SK-N-SH treated with all-trans-retinoic acid at 6 μM for 48 hours (cell line): ENCODE data around the gene LRCH3.
A peak's percentile ranks its signal among the peaks of the same experiment; 100 is the strongest.

Experiments
- ATAC-seq: fragments of 200-7000 bp; cut with Tn5 transposase; 3 replicates; pipeline ENCODE4 v1.9.1; 2020; ENCODE audit warnings: mild to moderate bottlenecking, moderate library complexity
- ARNTL ChIP-seq: fragments of 450-650 bp; formaldehyde crosslinking; IDR thresholded peaks from 2 replicates; pipeline ENCODE4 v1.5.0; 2020; ENCODE audit warnings: low read depth, mild to moderate bottlenecking, moderate library complexity, borderline replicate concordance
- BACH2 ChIP-seq: fragments of 250-450 bp; sonication (Bioruptor Pico); IDR thresholded peaks from 2 replicates; pipeline ENCODE4 v1.9.0; 2021; ENCODE audit warnings: mild to moderate bottlenecking, borderline replicate concordance
- CREB5 ChIP-seq: fragments of 250-450 bp; sonication (Bioruptor Pico); IDR thresholded peaks from 2 replicates; pipeline ENCODE4 v1.5.1; 2020; ENCODE audit warnings: low read depth, mild to moderate bottlenecking, moderate library complexity
- ESRRG ChIP-seq: fragments of 250-450 bp; sonication (Bioruptor Pico); IDR thresholded peaks from 2 replicates; pipeline ENCODE4 v1.6.1; 2021; ENCODE audit warnings: mild to moderate bottlenecking
- GLIS3 ChIP-seq: fragments of 250-450 bp; sonication (Bioruptor Pico); IDR thresholded peaks from 2 replicates; pipeline ENCODE4 v1.5.0; 2020; ENCODE audit warnings: mild to moderate bottlenecking, moderate library complexity
- ISL1 ChIP-seq: fragments of 250-450 bp; sonication (Bioruptor Pico); IDR thresholded peaks from 2 replicates; pipeline ENCODE4 v2.1.2; 2022; ENCODE audit warnings: mild to moderate bottlenecking, moderate library complexity
- OSR1 ChIP-seq: fragments of 250-450 bp; sonication (Bioruptor Pico); IDR thresholded peaks from 2 replicates; pipeline ENCODE4 v1.8.0; 2022; ENCODE audit warnings: moderate library complexity, mild to moderate bottlenecking, inconsistent platforms
- PPARA ChIP-seq: fragments of 250-450 bp; sonication (Bioruptor Pico); IDR thresholded peaks from 2 replicates; pipeline ENCODE4 v1.5.0; 2020; ENCODE audit warnings: mild to moderate bottlenecking, borderline replicate concordance
- RARB ChIP-seq: fragments of 250-450 bp; sonication (Bioruptor Pico); IDR thresholded peaks from 2 replicates; pipeline ENCODE4 v1.8.0; 2021; ENCODE audit warnings: mild to moderate bottlenecking, moderate library complexity
- SNAI2 ChIP-seq: fragments of 250-450 bp; sonication (Bioruptor Pico); IDR thresholded peaks from 2 replicates; pipeline ENCODE4 v1.5.0; 2020; ENCODE audit warnings: mild to moderate bottlenecking, moderate library complexity
- TSHZ2 ChIP-seq: fragments of 250-450 bp; sonication (Bioruptor Pico); IDR thresholded peaks from 2 replicates; pipeline ENCODE4 v1.5.0; 2020; ENCODE audit warnings: mild to moderate bottlenecking, moderate library complexity
- ZNF565 ChIP-seq: fragments of 450-650 bp; formaldehyde crosslinking; conservative IDR thresholded peaks from 2 replicates; pipeline ENCODE4 v1.5.0; 2020; ENCODE audit warnings: low read depth, mild to moderate bottlenecking, moderate library complexity
- ZNF70 ChIP-seq: fragments of 450-650 bp; formaldehyde crosslinking; IDR thresholded peaks from 2 replicates; pipeline ENCODE4 v1.5.0; 2020; ENCODE audit warnings: mild to moderate bottlenecking, moderate library complexity
- ZNF8 ChIP-seq: fragments of 450-650 bp; formaldehyde crosslinking; IDR thresholded peaks from 2 replicates; pipeline ENCODE4 v1.5.0; 2020; ENCODE audit warnings: mild to moderate bottlenecking, moderate library complexity
- TF ChIP-seq, protein P1 (sequence below): fragments of 250-450 bp; sonication (Bioruptor Pico); IDR thresholded peaks from 2 replicates; pipeline ENCODE4 v1.8.0; 2020; ENCODE audit warnings: mild to moderate bottlenecking, moderate library complexity, borderline replicate concordance
- TF ChIP-seq, protein P2 (sequence below): fragments of 250-450 bp; sonication (Bioruptor Pico); IDR thresholded peaks from 2 replicates; pipeline ENCODE4 v1.5.1; 2021; ENCODE audit warnings: mild to moderate bottlenecking, moderate library complexity

Gene LRCH3

GRCh38 chr3:197795200-197795599 lies 4.1 kb downstream of the LRCH3 start:
- TF ChIP-seq OSR1 (no peak), ZNF565 (no peak)
- TF ChIP-seq, protein P1, sequence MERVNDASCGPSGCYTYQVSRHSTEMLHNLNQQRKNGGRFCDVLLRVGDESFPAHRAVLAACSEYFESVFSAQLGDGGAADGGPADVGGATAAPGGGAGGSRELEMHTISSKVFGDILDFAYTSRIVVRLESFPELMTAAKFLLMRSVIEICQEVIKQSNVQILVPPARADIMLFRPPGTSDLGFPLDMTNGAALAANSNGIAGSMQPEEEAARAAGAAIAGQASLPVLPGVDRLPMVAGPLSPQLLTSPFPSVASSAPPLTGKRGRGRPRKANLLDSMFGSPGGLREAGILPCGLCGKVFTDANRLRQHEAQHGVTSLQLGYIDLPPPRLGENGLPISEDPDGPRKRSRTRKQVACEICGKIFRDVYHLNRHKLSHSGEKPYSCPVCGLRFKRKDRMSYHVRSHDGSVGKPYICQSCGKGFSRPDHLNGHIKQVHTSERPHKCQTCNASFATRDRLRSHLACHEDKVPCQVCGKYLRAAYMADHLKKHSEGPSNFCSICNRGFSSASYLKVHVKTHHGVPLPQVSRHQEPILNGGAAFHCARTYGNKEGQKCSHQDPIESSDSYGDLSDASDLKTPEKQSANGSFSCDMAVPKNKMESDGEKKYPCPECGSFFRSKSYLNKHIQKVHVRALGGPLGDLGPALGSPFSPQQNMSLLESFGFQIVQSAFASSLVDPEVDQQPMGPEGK (CRISPR knock-in tag): no peak
- no peak for ATAC-seq

- ATAC-seq: no peak
- no peak for TF ChIP-seq ZNF8
- TF ChIP-seq PPARA (CRISPR knock-in tag): no peak
- TF ChIP-seq CREB5 (CRISPR knock-in tag): no peak
- no peak for TF ChIP-seq RARB (CRISPR knock-in tag)
Observed at GRCh38 chr3:197796087-197796486, 5.0 kb downstream of the LRCH3 start.

DNA sequence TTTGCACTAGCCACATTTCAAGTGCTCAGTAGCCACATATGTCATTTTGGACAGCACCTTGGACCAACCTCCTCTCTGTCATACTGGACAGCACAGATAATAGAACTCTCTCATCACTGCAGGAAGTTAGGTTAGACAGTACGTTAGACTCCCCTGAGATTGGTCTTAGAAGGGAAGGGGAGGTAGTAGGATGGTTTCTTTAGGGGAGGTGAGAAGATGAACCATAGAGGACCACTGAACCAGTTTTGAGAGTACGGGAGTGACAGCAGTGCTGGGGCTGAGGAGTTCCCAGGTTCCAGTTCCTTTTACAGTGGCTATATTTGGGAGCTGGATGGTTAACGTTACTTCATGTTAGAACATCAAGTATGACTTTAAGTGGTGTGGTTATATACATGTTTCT lies 7.8 kb downstream of the LRCH3 start:
- peak; percentile 53 for ATAC-seq
- no peak for TF ChIP-seq BACH2 (CRISPR knock-in tag)

GRCh38 chr3:197800379-197800778 lies 9.3 kb downstream of the LRCH3 start:
- ATAC-seq: no peak
- TF ChIP-seq TSHZ2 (no peak), CREB5 (CRISPR knock-in tag) (no peak), GLIS3 (CRISPR knock-in tag) (no peak), ESRRG (CRISPR knock-in tag) (no peak), SNAI2 (CRISPR knock-in tag) (no peak), ARNTL (CRISPR knock-in tag) (no peak), PPARA (CRISPR knock-in tag) (no peak), ISL1 (CRISPR knock-in tag) (no peak)
- TF ChIP-seq, protein P2, sequence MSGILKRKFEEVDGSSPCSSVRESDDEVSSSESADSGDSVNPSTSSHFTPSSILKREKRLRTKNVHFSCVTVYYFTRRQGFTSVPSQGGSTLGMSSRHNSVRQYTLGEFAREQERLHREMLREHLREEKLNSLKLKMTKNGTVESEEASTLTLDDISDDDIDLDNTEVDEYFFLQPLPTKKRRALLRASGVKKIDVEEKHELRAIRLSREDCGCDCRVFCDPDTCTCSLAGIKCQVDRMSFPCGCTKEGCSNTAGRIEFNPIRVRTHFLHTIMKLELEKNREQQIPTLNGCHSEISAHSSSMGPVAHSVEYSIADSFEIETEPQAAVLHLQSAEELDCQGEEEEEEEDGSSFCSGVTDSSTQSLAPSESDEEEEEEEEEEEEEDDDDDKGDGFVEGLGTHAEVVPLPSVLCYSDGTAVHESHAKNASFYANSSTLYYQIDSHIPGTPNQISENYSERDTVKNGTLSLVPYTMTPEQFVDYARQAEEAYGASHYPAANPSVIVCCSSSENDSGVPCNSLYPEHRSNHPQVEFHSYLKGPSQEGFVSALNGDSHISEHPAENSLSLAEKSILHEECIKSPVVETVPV (CRISPR knock-in tag): no peak

DNA sequence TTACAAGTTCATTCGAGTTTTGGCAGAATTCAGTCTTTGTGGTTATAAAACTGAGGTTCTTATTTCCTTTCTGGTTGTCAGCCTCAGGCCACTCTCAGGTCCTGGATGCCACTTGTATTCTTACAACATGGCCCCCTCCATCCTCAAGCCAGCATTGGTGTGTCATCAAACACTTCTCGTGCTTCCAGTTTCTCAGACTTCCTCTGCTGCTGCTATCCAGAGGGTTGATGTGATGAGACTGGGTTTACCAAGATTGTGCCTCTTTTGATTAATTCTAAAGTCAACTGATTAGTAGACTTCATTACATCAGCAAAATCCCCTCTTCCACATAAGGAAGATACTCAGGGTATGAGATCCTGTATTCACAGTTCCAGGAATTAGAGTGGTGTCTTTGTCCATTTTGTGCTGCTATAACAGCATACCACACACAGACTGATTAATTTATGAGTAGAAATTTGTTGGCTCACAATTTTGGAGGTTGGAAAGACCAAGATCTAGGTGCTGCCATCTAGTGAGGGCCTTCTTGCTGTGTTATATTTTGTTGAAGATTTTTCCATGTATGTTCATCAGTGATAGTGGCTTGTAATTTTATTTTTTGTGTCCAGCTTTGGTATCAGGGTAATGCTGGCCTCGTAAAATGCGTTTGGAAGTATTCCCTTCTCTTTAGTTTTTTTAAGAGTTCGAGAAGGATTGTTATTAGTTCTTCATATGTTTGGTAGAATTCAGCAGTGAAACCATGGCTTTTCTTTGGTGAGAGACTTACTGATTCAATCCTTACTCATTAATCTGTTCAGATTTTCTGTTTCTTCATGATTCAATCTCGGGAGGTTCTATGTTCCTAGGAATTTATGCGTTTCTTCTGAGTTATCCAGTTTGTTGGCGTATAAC lies 11.1 kb downstream of the LRCH3 start:
- TF ChIP-seq, protein P1 (CRISPR knock-in tag): no peak
- no peak for TF ChIP-seq ARNTL (CRISPR knock-in tag)
- no peak for TF ChIP-seq ZNF70 (CRISPR knock-in tag)
- no peak for TF ChIP-seq PPARA (CRISPR knock-in tag)
- no peak for TF ChIP-seq CREB5 (CRISPR knock-in tag)
- ATAC-seq: peak; percentile 40; the same call in 2 of the 3 replicates
